Superior temporal gyrus (tissue), 1 donor: Measurements from ENCODE around the gene E2F4.

Experiments
- DNase-seq: peaks from one replicate; pipeline ENCODE4 v3.0.0-alpha.2; 2016; ENCODE audit errors: extremely low spot score

E2F4 gene

DNA sequence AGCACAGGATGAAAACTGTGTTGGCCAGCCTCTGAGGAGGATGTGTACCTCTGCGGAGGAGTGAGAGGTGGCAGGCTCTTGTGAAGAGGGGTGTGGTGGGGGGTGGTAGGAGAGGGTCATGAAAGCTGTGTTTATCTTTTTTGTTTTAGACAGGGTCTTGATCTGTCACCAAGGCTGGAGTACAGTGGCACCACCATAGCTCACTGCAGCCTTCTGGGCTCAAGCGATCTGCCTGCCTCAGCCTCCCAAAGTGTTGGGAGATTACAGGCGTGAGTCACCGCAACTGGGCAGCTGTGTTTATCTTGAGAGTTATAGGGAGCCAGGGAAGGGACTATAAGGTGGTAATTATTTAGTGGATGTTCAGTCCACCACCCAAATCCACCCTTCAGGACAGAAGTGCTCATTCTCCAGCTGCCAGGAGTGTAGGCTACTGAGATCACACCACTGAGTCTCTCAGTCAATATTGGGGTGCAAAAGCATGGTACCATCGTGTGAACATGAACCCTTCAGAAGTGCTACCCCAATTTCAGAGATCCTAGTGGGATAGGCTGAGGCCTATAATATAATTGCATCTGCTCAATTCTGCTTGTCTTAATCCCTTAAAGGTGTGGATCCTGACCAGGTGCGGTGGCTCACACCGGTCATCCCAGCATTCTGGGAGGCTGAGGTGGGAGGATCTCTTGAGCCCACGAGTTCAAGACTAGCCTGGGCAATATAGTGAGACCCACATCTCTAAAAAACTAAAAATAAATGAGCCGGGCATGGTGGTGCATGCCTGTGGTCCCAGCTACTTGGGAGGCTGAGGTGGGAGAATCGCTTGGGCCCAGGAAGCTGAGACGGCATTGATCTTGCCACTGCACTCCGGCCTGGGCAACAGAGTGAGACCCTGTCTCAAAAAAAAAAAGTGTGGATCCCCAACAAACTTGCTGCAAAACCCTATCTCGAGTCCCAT lies 1.2 kb upstream of the E2F4 start:
- no peak for DNase-seq

DNA sequence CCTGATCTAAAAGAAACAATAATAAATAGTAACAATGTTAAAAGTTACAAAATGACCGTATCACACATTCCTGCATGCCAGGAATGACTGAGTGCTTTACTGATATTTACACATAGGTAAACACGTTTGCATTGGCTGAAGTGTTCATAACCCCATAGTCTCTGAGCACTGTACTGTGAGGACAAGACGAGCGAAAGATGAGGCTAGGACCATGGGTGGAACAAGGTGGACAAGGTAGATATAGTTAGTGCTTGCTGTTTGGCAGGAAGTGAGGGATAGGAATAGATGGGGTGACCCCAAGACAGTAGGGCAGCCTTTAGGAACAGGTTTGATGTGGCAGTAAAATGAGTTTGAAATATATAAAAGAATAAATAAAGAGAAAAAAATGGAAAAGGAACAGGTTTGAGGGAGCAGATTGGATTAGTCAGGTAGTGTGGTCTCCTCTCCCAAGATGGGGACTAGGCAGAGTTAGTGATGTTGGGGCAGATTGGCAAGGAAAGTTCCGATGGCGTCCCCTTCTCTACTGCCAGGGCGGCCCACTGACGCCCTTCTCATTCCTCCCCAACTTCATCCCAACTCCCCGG lies 452 bp upstream of the E2F4 start:
- DNase-seq: no peak

DNA sequence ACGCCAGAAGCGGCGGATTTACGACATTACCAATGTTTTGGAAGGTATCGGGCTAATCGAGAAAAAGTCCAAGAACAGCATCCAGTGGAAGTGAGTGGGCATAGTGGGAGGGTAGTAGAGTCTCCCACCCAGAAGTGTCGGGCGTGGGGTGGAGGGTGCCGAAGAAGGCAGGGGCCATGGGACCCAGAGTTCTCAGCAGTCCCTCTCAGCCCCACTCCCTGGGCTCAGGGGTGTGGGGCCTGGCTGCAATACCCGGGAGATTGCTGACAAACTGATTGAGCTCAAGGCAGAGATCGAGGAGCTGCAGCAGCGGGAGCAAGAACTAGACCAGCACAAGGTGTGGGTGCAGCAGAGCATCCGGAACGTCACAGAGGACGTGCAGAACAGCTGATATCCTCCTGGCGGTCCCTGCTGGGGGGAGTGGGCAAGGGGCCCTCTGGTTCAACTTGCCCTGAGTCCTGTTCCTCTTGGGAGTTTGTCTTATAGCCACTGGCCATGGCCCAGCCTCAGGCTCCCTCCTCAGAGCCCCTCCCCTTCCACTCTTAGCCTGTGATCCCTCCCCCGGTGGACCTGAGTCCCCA lies 916 bp downstream of the E2F4 start:
- DNase-seq: no peak

DNA sequence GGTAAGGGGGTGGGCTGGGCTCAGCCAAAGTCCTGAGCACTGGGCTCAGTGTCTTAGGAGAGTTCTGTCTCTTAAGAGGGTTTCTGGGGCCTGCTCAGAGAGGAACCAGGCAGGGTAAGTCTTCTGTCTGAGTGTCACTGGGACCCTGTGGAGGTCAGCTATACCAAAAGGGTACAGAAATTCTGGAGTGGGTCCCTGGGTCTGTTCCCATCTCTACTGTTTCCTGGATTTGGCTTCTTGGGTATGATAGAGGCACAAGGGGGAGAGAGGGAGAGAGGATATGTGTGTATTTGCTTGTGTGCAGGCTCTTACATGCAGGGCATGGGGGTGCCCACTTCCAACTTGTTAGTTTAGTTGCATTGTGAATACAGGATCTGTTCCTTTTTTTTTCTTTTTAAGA lies 1.6 kb downstream of the E2F4 start:
- DNase-seq: no peak

DNA sequence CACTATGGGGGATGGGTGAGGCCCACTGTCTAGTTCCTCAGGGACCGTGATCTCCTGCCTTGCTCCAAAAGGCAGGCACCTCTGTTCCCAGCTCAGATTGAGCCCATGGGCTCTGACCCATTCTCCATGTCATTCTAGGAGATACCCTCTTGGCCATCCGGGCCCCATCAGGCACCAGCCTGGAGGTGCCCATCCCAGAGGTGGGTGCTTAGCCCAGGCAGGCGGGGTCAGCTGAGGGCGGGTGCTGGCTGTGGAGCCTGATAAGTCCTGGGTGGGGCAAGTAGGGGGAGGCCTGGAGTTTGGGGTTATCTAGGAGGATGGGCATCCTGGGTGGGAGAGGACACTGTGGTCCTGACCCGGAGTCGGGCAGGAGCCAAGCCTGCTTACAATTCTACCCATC lies 2.3 kb downstream of the E2F4 start:
- no peak for DNase-seq

DNA sequence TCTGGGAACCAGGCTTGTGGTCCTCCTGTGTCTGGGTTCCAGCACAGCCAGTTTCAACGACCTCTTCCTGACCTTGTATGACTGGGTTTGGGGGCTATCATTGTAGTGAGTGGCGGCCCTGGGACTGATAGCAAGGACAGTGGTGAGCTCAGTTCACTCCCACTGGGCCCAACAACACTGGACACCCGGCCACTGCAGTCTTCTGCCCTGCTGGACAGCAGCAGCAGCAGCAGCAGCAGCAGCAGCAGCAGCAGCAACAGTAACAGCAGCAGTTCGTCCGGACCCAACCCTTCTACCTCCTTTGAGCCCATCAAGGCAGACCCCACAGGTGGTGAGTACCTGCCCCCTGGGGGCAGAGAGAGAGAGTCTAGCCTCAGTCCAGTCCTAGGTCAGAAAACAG lies 3.7 kb downstream of the E2F4 start:
- DNase-seq: no peak

DNA sequence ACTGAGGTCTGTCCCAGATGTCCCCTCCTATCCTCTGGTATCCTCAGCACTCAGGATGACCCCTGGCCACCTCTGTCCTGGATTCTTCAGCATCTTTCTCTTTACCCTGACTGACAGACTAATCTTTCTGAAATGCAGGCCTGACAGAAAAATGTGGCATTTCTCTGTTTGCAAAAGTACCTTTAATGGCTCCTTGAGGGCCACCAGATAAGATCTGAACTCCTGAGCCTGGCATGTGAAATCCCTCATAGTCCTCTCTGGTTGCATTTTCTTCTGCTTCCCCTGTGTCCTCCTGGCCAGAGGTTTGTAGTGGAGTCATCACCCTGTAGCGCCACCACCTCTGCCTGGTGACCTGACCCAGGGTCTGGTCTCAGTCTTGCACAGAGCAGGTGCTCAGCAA lies 4.9 kb downstream of the E2F4 start:
- no peak for DNase-seq

DNA sequence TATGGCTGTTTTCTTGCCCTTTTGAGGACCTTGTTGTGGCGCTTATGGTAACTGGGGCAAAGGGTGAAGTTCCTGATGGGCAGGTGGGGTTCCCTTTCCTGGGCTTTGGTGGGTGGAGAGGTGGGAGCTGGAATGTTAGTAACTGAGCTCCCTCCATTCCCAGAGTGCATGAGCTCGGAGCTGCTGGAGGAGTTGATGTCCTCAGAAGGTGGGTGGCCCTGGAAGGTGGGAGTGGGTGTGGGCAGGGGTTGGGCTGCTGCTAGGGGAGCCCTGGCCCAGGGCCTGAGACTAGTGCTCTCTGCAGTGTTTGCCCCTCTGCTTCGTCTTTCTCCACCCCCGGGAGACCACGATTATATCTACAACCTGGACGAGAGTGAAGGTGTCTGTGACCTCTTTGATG lies 5.7 kb downstream of the E2F4 start:
- DNase-seq: no peak

DNA sequence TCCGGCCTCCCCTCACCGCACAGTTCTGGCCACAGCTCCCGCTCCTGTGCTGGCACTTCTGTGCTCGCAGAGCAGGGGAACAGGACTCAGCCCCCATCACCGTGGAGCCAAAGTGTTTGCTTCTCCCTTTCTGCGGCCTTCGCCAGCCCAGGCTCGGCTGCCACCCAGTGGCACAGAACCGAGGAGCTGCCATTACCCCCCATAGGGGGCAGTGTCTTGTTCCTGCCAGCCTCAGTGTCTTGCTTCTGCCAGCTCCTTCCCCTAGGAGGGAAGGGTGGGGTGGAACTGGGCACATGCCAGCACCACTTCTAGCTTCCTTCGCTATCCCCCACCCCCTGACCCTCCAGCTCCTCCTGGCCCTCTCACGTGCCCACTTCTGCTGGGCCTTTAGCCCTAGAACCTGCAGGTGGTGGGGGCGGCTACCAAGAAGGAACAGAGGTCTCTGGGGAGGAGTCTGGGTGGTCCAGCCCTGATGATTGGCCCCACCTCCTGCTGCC lies 6.3 kb downstream of the E2F4 start:
- peak; percentile 61 for DNase-seq

DNA sequence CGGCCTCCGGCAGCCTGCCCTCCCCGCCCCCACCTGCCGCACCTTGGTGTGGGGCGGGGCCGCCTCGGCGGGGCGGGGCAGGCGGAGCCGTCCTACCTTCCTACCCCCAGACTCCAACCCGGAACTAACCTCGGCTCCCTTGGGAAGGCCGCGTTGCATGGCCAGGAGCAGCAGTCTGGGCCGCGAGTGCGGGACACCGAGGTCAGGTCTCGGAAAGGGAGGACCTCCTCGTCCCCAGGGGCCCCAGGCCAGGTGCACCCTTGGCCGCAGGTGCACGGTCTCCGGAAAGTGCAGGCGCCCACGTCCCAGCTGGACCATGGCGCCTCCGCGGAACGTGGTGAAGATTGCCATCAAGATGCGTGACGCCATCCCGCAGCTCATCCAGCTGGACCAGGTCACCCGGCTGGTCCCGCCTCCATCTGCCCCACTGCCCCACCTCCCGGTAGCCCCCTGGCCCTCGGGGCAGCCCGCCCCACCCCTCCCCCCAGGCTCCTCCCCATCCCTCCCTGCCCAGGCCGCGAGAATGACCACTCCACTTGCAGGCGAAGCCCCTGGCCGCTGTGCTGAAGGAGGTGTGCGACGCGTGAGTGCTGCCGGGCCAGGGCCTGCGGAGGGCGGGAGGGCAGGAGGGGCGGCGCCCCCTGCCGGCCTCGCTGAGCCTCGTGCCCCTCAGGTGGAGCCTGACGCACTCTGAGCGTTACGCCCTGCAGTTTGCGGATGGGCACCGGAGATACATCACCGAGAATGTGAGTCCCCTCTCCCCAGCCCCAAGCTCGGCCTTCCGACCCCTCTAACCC lies 7.3 kb downstream of the E2F4 start, which contains the start of gene ELMO3:
Gene ELMO3, plus strand, starts transcription at position 121 of the 797 bp plus-strand sequence. Its CDS starts 196 bp downstream, at position 317.
- no peak for DNase-seq

DNA sequence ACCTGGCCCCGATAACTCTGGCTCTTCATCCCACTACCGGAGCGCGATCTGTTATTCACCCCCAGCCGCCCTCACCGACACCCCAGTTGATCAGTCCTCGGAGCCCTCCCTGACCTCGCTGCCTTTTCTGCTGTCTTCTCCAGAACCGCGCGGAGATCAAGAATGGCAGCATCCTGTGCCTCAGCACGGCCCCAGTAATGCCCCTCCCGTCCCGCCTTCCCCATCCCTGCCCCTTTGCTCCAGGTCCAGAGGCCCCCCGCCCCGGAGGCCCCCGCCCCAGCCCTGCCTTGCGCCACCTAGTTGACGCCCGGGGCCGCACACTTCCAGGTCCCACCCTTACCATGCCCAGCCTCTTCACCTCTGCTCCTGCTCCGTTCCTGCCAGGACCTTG lies 7.8 kb downstream of the E2F4 start:
- no peak for DNase-seq

DNA sequence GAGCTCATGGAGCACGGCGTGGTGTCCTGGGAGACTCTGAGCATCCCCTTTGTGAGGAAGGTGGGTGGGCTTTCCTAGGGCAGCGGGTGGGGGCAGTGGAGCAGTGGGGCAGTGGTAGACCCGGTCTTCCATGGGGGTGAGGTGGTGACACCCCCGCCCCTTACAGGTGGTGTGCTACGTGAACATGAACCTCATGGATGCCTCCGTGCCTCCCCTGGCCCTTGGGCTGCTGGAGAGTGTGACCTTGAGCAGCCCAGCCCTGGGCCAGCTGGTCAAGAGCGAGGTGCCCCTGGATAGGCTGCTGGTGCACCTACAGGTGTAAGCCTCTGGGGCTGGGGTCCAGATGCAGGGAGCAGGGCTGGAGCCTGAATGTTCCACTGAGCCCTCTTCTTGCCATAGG lies 8.5 kb downstream of the E2F4 start:
- DNase-seq: no peak

DNA sequence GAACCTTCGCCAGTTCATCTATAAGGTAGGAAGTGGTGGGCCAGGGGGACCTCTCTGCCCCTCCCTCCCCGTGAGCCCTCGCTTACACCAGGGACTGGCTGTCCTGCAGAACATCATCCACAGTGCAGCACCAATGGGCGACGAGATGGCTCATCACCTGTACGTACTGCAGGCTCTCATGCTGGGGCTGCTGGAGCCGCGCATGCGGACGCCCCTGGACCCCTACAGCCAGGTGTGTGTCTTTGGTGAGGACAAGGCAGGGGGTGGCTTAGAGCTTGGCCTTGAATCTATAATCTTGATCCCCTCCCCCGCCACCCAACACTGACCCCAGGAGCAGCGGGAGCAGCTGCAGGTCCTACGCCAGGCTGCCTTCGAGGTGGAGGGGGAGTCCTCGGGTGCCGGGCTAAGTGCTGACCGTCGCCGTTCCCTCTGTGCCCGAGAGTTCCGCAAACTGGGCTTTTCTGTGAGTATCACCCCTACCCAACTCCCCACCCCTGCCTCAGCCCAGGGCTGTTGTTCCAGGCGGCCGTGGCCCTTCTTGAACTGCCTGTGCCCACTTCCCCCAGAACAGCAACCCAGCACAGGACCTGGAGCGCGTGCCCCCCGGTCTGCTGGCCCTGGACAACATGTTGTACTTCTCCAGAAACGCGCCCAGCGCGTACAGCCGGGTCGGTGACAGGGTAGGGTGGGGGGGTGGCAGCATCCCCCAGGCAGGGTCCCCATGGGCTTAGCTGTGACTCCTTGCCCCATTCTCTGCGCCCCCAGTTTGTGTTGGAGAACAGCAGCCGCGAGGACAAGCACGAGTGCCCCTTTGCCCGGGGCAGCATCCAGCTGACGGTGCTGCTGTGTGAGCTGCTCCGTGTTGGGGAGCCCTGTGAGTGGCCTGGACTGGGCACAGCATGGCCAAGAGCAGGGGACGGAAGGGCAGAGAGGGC lies 9.7 kb downstream of the E2F4 start:
- no peak for DNase-seq

DNA sequence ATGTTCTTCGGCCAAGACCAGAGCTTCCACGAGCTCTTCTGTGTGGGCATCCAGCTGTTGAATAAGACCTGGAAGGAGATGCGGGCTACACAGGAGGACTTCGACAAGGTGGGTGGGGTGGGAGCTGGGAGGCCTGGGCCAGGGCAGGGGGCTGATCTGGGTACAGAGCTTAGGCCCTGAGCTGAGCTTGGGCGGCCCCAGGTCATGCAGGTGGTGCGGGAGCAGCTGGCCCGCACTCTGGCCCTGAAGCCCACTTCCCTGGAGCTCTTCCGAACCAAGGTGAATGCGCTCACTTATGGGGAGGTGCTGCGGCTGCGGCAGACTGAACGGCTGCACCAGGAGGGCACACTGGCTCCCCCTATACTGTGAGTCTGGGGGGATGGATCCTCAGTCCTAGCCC lies 10.5 kb downstream of the E2F4 start:
- DNase-seq: no peak

DNA sequence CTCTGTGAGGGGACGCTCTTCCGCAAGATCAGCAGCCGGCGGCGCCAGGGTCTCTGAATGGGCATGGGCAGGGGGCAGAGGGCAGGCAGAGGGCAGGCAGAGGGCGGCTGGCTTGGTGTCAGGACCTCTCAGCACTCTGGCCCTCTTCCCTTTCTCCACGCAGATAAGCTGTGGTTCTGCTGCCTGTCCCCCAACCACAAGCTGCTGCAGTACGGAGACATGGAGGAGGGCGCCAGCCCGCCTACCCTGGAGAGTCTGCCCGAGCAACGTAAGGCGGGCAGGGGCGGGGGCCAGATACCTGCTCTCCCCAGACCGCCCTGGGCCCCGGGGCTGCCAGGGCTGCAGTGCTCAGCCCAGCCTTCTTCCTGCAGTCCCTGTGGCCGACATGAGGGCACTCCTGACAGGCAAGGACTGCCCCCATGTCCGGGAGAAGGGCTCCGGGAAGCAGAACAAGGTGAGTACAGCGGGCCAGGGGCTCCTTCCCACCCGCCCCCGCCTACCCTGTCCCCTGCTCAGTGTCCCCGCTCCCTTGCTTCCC lies 11.1 kb downstream of the E2F4 start:
- DNase-seq: no peak

DNA sequence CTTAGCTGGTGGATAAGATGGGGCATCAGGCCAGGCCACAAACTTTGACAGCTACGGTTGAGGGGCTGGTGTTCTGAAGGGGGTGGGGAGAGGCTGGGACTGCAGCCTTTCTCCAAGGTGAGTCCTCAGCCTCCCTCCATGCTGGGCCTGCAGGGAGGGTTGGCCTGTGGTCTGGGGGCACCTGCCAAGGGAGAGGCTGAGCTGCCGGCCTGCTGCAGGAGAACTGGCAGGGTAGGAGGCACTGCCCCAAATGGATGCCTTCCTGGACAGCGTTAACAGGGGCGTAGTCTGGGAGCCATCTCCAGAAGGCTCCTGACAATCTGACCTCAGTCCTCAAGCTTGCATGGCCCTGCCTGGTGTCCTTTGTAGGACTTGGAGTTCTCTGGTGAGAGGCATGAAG lies 12.1 kb downstream of the E2F4 start:
- no peak for DNase-seq

DNA sequence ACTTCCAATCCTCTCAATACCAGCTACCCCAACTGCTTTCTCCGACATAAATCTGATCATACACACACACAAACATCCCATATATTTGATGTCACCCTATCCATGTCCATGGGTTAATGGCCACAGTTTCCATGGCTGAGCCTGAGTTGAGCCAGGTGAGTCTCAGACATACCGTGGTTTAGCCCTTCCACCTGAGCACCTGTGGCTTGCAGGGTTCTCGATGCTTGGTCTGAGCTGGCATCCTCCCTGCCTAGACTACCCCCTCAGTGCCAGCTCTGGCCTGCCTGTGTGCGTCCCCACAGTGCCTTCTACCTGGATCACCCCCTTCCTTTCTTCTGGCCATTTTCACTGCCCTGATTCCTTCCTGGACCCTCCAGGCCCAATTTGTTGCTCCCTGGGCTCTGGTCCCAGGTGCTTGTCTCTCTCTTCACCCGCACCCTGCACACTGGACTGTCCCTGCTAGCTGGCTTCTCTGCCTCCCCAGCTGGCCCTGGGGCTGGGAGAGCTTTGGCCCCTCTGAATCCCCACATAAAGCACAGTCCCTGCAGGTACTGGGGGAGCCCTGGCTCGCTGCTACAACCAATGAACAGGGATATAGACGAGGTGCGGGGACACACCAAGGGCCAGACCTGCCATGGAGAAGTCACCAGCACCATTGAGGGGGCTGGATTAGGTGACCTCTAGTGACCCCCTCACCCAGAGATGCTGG lies 14.3 kb downstream of the E2F4 start:
- no peak for DNase-seq

DNA sequence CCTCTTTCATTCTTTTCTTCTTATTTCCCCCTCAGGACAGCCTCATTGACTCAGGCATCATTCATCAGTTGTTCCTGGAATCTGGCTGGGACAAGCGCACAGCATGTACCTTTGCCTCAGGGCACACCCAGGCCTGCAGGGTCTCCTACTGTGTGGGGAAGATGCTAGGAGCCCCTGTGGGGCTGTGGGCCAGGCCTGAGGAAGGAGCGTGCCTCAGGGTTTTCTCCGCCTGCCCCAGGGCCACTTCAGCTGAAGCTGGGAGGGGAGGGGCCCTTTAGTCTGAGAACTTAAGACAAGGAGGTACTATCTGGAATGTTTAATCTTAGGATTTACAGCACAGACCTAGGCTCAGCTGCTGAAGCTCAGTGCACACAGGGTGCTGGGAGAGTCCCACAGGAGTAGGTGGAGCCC lies 14.9 kb downstream of the E2F4 start:
- no peak for DNase-seq

DNA sequence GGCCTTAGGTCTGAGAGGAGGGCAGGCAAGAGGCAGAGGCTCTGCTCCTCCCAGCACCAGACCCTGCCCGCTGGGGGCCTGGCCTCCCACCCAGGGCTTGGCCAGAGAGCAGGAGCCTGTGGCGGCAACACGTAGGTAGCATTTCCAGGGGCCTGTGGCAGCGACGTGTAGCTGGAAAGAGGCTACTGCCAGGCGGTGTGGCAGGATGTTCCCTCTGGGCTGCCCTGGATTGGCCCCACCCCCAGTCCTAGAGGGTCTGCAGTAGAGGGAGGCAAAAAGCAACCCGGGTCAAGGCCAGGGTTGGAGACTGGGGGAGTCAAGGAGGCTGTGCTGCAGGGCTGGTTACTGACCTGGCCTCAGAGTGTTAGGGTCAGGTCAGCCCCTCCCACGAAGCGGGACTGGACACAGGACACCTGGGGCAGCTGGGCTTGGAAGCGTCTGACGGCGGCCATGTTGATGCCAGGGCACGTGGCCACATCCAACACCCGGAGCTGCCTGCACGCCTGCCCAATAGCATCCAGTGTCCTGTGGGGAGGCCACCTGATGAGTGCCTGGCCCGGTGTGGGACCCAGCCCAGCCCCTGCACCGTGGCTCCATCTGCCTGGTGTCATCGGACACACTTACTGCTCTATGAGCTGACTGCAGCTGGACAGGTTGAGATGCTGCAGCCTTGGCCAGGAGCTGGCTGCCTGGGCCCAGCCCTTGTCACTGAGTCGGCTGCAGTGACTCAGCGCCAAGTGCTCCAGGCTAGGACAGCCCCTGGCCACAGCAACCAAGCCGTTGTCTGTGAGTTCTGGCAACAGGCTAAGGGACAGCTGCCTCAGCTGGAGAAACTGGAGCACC lies 15.5 kb downstream of the E2F4 start:
- no peak for DNase-seq
